Neural progenitor cell (in vitro differentiated cells): ENCODE data around the gene RPA1. TPM values are rescaled to one million over a fixed set of nuclear protein-coding genes. Genes with fewer than 3 reads are reported as not detected.
"Not testable (repeated sequence)": the region's sequence is repeated elsewhere in the genome, so short reads cannot be mapped to it uniquely, and the experiment has no call there.

Experiments
- DNase-seq: peaks from one replicate; pipeline ENCODE4 v3.0.0-alpha.2; 2016; ENCODE audit warnings: low spot score
- H2AFZ ChIP-seq: fragments of 200-600 bp; sonication (generic); replicated peaks from 2 replicates; pipeline ENCODE4 v1.6.1; 2016; ENCODE audit warnings: antibody characterized with exemption
- H3F3A ChIP-seq: fragments of 200-600 bp; sonication (generic); 2 replicates; pipeline ENCODE4 v1.6.1; 2016; ENCODE audit warnings: antibody characterized with exemption, low read depth
- H3K27ac ChIP-seq: fragments of 200-600 bp; sonication (generic); 2 replicates; pipeline ENCODE4 v1.5.1; 2016; ENCODE audit warnings: mild to moderate bottlenecking
- H3K27me3 ChIP-seq: fragments of 200-600 bp; sonication (generic); 2 replicates; pipeline ENCODE4 v1.6.1; 2016; ENCODE audit warnings: mild to moderate bottlenecking, moderate library complexity
- H3K36me3 ChIP-seq: fragments of 200-600 bp; sonication (generic); 2 replicates; pipeline ENCODE4 v1.5.1; 2016
- H3K4me1 ChIP-seq: fragments of 200-600 bp; sonication (generic); 2 replicates; pipeline ENCODE4 v1.6.1; 2016; ENCODE audit warnings: mixed run types
- H3K4me2 ChIP-seq: fragments of 200-600 bp; sonication (generic); 2 replicates; pipeline ENCODE4 v1.6.1; 2016
- H3K4me3 ChIP-seq: fragments of 200-600 bp; sonication (generic); 2 replicates; pipeline ENCODE4 v1.5.1; 2016
- H3K79me2 ChIP-seq: fragments of 200-600 bp; sonication (generic); 2 replicates; pipeline ENCODE4 v1.6.1; 2016; ENCODE audit warnings: low read depth
- H3K9ac ChIP-seq: fragments of 200-600 bp; sonication (generic); 2 replicates; pipeline ENCODE4 v1.6.1; 2016
- H3K9me3 ChIP-seq: fragments of 200-600 bp; sonication (generic); 2 replicates; pipeline ENCODE4 v1.5.1; 2016; ENCODE audit warnings: low read depth
- H4K20me1 ChIP-seq: fragments of 200-600 bp; sonication (generic); 2 replicates; pipeline ENCODE4 v1.6.1; 2016; ENCODE audit warnings: low read depth
- H3K27ac Mint-ChIP-seq: 3 replicates; pipeline ENCODE4 v1.8.0; 2021; ENCODE audit warnings: mixed read lengths
- H3K27me3 Mint-ChIP-seq: 2 replicates; pipeline ENCODE4 v1.8.0; 2022; ENCODE audit warnings: low read depth, mild to moderate bottlenecking, inconsistent platforms, moderate library complexity, mixed read lengths; ENCODE audit not compliant: insufficient read depth
- H3K36me3 Mint-ChIP-seq: 3 replicates; pipeline ENCODE4 v1.8.0; 2021; ENCODE audit warnings: mixed read lengths
- H3K4me1 Mint-ChIP-seq: 3 replicates; pipeline ENCODE4 v1.8.0; 2021; ENCODE audit warnings: mixed read lengths
- H3K4me3 Mint-ChIP-seq: 3 replicates; pipeline ENCODE4 v1.8.0; 2021; ENCODE audit warnings: mild to moderate bottlenecking, moderate library complexity, mixed read lengths
- H3K9me3 Mint-ChIP-seq: 3 replicates; pipeline ENCODE4 v1.8.0; 2020; ENCODE audit warnings: mixed read lengths
- EZH2 ChIP-seq: fragments of 200-600 bp; sonication (generic); IDR thresholded peaks from 2 replicates; pipeline ENCODE4 v1.6.1; 2017; ENCODE audit warnings: antibody characterized with exemption, mild to moderate bottlenecking, moderate library complexity
- EZH2phosphoT487 ChIP-seq: fragments of 200-600 bp; sonication (generic); IDR thresholded peaks from 2 replicates; pipeline ENCODE4 v1.6.1; 2017; ENCODE audit warnings: antibody characterized with exemption
- total RNA-seq: library from RNA; depleted of rRNA; stranded (reverse); fragments of >200 nt; gene quantifications from 2 replicates; pipeline ENCODE4 v1.2.3, GENCODE V29; 2015; ENCODE audit warnings: low replicate concordance
- TF ChIP-seq, protein P1 (sequence below): fragments of 200-600 bp; sonication (generic); IDR thresholded peaks from 2 replicates; pipeline ENCODE4 v1.5.1; 2017; ENCODE audit warnings: antibody characterized with exemption, mild to moderate bottlenecking

The RPA1 gene
- total RNA-seq, 1 donor from 2014 or later: 94.4 TPM

DNA sequence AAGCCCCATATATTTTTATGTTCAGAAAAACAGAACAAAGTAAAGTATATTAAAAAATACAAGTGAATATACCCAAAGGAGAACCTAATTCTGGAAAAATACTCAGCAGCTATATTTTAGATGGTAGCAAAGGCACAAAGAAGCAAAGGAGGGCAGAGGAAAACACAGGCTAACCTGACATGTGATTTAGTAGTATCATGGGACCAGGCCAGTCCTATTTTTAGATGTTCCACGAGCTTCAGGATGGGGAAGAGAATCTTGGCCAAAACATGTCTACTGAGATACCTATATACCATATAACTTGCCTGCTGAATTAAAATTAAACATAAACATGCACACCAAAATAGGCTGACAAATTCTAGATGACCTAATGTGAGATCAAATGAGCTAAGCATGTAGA is 33.0 kb upstream of the RPA1 start:
- Mint-ChIP-seq H3K27ac (no peak overlapping the region), H3K4me3 (no peak overlapping the region), H3K36me3 (peaks cover 20% of the 10 kb centered on the region), H3K27me3 (no peaks in the 10 kb centered on the region), H3K4me1 (no peaks in the 10 kb centered on the region), H3K9me3 (no peaks in the 10 kb centered on the region)
- no peak overlapping the region for H2AFZ ChIP-seq
- H3K9ac ChIP-seq: no peak overlapping the region
- no peaks in the 10 kb centered on the region for H3K4me1 ChIP-seq
- TF ChIP-seq EZH2: no peak
- no peak for TF ChIP-seq EZH2phosphoT487
- TF ChIP-seq, protein P1, sequence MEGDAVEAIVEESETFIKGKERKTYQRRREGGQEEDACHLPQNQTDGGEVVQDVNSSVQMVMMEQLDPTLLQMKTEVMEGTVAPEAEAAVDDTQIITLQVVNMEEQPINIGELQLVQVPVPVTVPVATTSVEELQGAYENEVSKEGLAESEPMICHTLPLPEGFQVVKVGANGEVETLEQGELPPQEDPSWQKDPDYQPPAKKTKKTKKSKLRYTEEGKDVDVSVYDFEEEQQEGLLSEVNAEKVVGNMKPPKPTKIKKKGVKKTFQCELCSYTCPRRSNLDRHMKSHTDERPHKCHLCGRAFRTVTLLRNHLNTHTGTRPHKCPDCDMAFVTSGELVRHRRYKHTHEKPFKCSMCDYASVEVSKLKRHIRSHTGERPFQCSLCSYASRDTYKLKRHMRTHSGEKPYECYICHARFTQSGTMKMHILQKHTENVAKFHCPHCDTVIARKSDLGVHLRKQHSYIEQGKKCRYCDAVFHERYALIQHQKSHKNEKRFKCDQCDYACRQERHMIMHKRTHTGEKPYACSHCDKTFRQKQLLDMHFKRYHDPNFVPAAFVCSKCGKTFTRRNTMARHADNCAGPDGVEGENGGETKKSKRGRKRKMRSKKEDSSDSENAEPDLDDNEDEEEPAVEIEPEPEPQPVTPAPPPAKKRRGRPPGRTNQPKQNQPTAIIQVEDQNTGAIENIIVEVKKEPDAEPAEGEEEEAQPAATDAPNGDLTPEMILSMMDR: no peak
- H3K27ac ChIP-seq: no peak overlapping the region
- no peaks in the 10 kb centered on the region for H3F3A ChIP-seq
- peaks cover 26% of the 10 kb centered on the region for H3K79me2 ChIP-seq
- no peaks in the 10 kb centered on the region for H4K20me1 ChIP-seq
- no peak for DNase-seq
- no peak overlapping the region for H3K4me2 ChIP-seq
- H3K9me3 ChIP-seq: no peaks in the 10 kb centered on the region
- no peaks in the 10 kb centered on the region for H3K36me3 ChIP-seq
- no peak overlapping the region for H3K4me3 ChIP-seq
- H3K27me3 ChIP-seq: no peaks in the 10 kb centered on the region

DNA sequence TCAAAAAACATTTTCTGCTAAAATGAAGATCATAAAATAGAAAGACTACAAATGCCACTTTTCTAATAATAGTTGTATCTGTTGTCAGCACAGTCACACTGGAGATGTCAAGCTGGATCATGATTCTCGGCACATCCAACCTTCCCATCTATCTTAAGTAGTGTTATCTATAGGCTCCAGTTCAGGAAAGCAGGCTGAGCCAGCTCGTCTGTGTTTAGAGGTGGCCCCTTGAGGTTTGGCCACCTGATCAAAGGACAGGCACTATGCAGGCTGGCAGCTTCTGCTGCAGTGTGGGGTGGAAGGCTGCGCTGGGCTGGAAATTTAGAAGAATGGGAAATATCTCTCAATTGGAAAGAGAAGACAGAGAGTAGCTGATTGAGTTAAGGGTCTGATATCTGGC is 32.5 kb upstream of the RPA1 start:
- H3K79me2 ChIP-seq: peaks cover 26% of the 10 kb centered on the region
- peaks cover 20% of the 10 kb centered on the region for H3K36me3 Mint-ChIP-seq
- no peaks in the 10 kb centered on the region for H3K9me3 Mint-ChIP-seq
- H3K4me1 ChIP-seq: no peaks in the 10 kb centered on the region
- no peak overlapping the region for H3K4me3 Mint-ChIP-seq
- H3K27ac ChIP-seq: no peak overlapping the region
- H3K9me3 ChIP-seq: no peaks in the 10 kb centered on the region
- H3K9ac ChIP-seq: no peak overlapping the region
- no peaks in the 10 kb centered on the region for H3F3A ChIP-seq
- TF ChIP-seq EZH2phosphoT487 (no peak), EZH2 (no peak)
- TF ChIP-seq, protein P1: no peak
- no peak overlapping the region for H3K4me3 ChIP-seq
- H3K36me3 ChIP-seq: no peaks in the 10 kb centered on the region
- H3K27me3 ChIP-seq: no peaks in the 10 kb centered on the region
- no peaks in the 10 kb centered on the region for H4K20me1 ChIP-seq
- H3K27me3 Mint-ChIP-seq: no peaks in the 10 kb centered on the region
- no peaks in the 10 kb centered on the region for H3K4me1 Mint-ChIP-seq
- DNase-seq: no peak
- no peak overlapping the region for H2AFZ ChIP-seq
- H3K4me2 ChIP-seq: no peak overlapping the region
- peak overlapping the region; percentile 69 for H3K27ac Mint-ChIP-seq

DNA sequence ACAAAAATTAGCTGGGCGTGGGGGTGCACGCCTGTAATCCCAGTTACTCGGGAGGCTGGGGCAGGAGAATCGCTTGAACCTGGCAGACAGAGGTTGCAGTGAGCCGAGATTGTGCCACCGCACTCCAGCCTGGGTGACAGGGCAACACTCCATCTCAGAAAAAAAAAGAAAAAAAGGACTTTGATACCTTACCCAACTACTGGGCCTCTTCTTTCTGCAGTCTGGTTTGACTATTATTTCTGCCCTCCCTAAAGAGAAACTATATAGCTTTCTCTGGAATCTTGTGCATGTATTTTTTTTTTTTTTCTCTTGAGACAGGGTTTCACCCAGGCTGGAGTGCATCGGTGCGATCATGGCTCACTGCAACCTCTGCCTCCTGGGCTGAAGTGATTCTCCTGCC is 32.0 kb upstream of the RPA1 start:
- not testable (repeated sequence) for H3K4me2 ChIP-seq, H3K4me1 ChIP-seq, H3K27ac ChIP-seq, H4K20me1 ChIP-seq, DNase-seq, H3K36me3 ChIP-seq, H3K4me3 Mint-ChIP-seq, H3K9me3 Mint-ChIP-seq, H3K9me3 ChIP-seq, H3F3A ChIP-seq, H3K27me3 ChIP-seq, H3K4me3 ChIP-seq, H3K27ac Mint-ChIP-seq, H3K27me3 Mint-ChIP-seq, H3K4me1 Mint-ChIP-seq, H2AFZ ChIP-seq, H3K9ac ChIP-seq
- H3K79me2 ChIP-seq: peaks cover 26% of the 10 kb centered on the region
- H3K36me3 Mint-ChIP-seq: peaks cover 20% of the 10 kb centered on the region

DNA sequence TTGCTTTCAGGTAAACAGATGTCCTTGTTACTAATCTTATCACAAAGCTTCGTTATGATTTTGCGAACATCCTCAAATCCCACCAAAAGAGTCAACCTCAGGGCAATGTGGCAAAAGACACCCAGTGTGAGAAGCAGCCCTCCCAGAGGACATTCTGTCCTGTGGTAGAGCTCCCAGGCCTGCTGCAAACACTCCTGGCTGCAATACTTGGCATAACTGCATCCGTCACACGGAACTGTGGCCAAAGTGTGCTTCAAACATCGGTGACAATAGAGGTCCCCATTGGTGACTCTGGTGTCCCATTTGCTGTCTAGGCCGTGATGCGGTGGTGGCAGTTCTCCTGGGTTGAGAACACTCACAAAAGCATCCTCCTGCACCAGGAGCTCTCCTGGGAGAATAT is 29.6 kb upstream of the RPA1 start:
- no peak for DNase-seq
- no peaks in the 10 kb centered on the region for H3K27me3 ChIP-seq
- Mint-ChIP-seq H3K9me3 (no peaks in the 10 kb centered on the region), H3K27ac (no peak overlapping the region), H3K4me3 (no peak overlapping the region), H3K27me3 (no peaks in the 10 kb centered on the region), H3K4me1 (no peaks in the 10 kb centered on the region), H3K36me3 (peaks cover 26% of the 10 kb centered on the region)
- no peaks in the 10 kb centered on the region for H3K9me3 ChIP-seq
- no peaks in the 10 kb centered on the region for H3K36me3 ChIP-seq
- H3K27ac ChIP-seq: no peak overlapping the region
- H3K4me1 ChIP-seq: no peaks in the 10 kb centered on the region
- peaks cover 11% of the 10 kb centered on the region for H3K79me2 ChIP-seq
- H3K4me2 ChIP-seq: no peak overlapping the region
- H4K20me1 ChIP-seq: peaks cover 3% of the 10 kb centered on the region
- no peak overlapping the region for H3K9ac ChIP-seq
- TF ChIP-seq, protein P1: no peak
- TF ChIP-seq EZH2phosphoT487 (no peak), EZH2 (no peak)
- H3K4me3 ChIP-seq: no peak overlapping the region
- no peak overlapping the region for H2AFZ ChIP-seq
- no peaks in the 10 kb centered on the region for H3F3A ChIP-seq
